HG03575 (cell line): ENCODE data around the gene LYPD5.

ENCODE experiments used
- ATAC-seq: cut with Tn5 transposase; IDR thresholded peaks from one replicate; pipeline ENCODE4 v1.9.1; 2021; ENCODE audit not compliant: unreplicated experiment, insufficient number of reproducible peaks, low FRiP score; ENCODE audit errors: extremely low read depth

Gene LYPD5

GRCh38 chr19:43762814-43763213 lies 39.4 kb downstream of the LYPD5 start:
- ATAC-seq, result no peak

- no peak for ATAC-seq
Measured at GRCh38 chr19:43760941-43761340, 41.3 kb downstream of the LYPD5 start.

- no peak for ATAC-seq
Measured at GRCh38 chr19:43759515-43759914, 42.7 kb downstream of the LYPD5 start.

GRCh38 chr19:43755256-43755801 lies 46.9 kb downstream of the LYPD5 start:
- ATAC-seq, result no peak

- no peak for ATAC-seq
Measured at GRCh38 chr19:43754503-43755255, 47.6 kb downstream of the LYPD5 start, which contains the start of gene SMG9. TSS of gene SMG9 (minus strand) at chr19:43754962. CDS start at chr19:43750741, 4,221 bp downstream.

GRCh38 chr19:43754253-43754502 lies 48.1 kb downstream of the LYPD5 start:
- ATAC-seq, result no peak

- ATAC-seq, result no peak
Measured at GRCh38 chr19:43752287-43752875, 49.9 kb downstream of the LYPD5 start.

- ATAC-seq, result no peak
Measured at GRCh38 chr19:43751466-43752220, 50.6 kb downstream of the LYPD5 start.

- ATAC-seq, result no peak
Measured at GRCh38 chr19:43749898-43750297, 52.3 kb downstream of the LYPD5 start.

- ATAC-seq, result no peak
Measured at GRCh38 chr19:43749152-43749551, 53.1 kb downstream of the LYPD5 start.

GRCh38 chr19:43748685-43749084 lies 53.6 kb downstream of the LYPD5 start:
- ATAC-seq, result no peak

GRCh38 chr19:43748205-43748594 lies 54.0 kb downstream of the LYPD5 start:
- no peak for ATAC-seq

GRCh38 chr19:43747557-43748204 lies 54.6 kb downstream of the LYPD5 start:
- no peak for ATAC-seq
